ENCODE measurements around the gene FRMPD4. TPM values are rescaled to one million over a fixed set of nuclear protein-coding genes. Genes with fewer than 3 reads are reported as not detected.

Gene FRMPD4
- total and polyA plus RNA-seq, 10 donors: not detected

- Histone ChIP-seq H3K4me1 (no peaks in the 10 kb centered on the region), H3K36me3 (no peaks in the 10 kb centered on the region), H3K27me3 (replicated peaks in 1 of 7) (no peaks in the 10 kb centered on the region), H3K9me3 (no peaks in the 10 kb centered on the region), H3K27ac (no peak overlapping the region), H3K4me3 (no peak overlapping the region)
- WGBS, 5 donors: 78 to 94% (median 84%) methylated on average over 2 of the region's 2 CpGs
- DNase-seq: no peak
- no peak for TF ChIP-seq POLR2A (IDR thresholded peaks at IDR 0.05)
- no peak for TF ChIP-seq CTCF (IDR thresholded peaks at IDR 0.05 in 8 of 11, conservative IDR thresholded peaks at IDR 0.05 in 3 of 11)
- TF ChIP-seq POLR2AphosphoS5 (IDR thresholded peaks at IDR 0.05): no peak
- intact Hi-C loops (cut with DNase I; ENCODE audit: low total_unique reads): no loop called here
These were observed 102.8 kb downstream of the FRMPD4 start for GRCh38 chrX:12241026-12241425.

GRCh38 chrX:12245650-12246645, 107.7 kb downstream of the FRMPD4 start:
- TF ChIP-seq CTCF (IDR thresholded peaks at IDR 0.05 in 8 of 11, conservative IDR thresholded peaks at IDR 0.05 in 3 of 11): no peak
- TF ChIP-seq POLR2A (IDR thresholded peaks at IDR 0.05): no peak
- no peak for TF ChIP-seq POLR2AphosphoS5 (IDR thresholded peaks at IDR 0.05)
- DNase-seq: no peak
- intact Hi-C loops (cut with DNase I; ENCODE audit: low total_unique reads): no loop called here
- Histone ChIP-seq H3K9me3 (no peaks in the 10 kb centered on the region), H3K4me1 (no peaks in the 10 kb centered on the region), H3K36me3 (no peaks in the 10 kb centered on the region), H3K27me3 (replicated peaks in 1 of 7) (no peaks in the 10 kb centered on the region), H3K27ac (no peak overlapping the region), H3K4me3 (no peak overlapping the region)
- WGBS, 5 donors: 63 to 81% (median 76%) methylated on average over 5 of the region's 5 CpGs

GRCh38 chrX:12249997-12250396, 111.7 kb downstream of the FRMPD4 start:
- Histone ChIP-seq H3K27me3 (replicated peaks in 1 of 7) (no peaks in the 10 kb centered on the region), H3K4me1 (no peaks in the 10 kb centered on the region), H3K27ac (no peak overlapping the region), H3K4me3 (no peak overlapping the region), H3K9me3 (no peaks in the 10 kb centered on the region), H3K36me3 (no peaks in the 10 kb centered on the region)
- DNase-seq: no peak
- WGBS, 5 donors: 84 to 95% (median 88%) methylated on average over 1 of the region's 1 CpG
- TF ChIP-seq POLR2AphosphoS5 (IDR thresholded peaks at IDR 0.05) (no peak), CTCF (IDR thresholded peaks at IDR 0.05 in 8 of 11, conservative IDR thresholded peaks at IDR 0.05 in 3 of 11) (no peak), POLR2A (IDR thresholded peaks at IDR 0.05) (no peak)
- intact Hi-C loops (cut with DNase I; ENCODE audit: low total_unique reads): no loop called here

GRCh38 chrX:12263211-12263610, 124.9 kb downstream of the FRMPD4 start:
- intact Hi-C loops (cut with DNase I; ENCODE audit: low total_unique reads): no loop called here
- H3K27me3 ChIP-seq (replicated peaks in 1 of 7): no peaks in the 10 kb centered on the region
- H3K27ac ChIP-seq: no peak overlapping the region
- H3K4me3 ChIP-seq: no peak overlapping the region
- H3K9me3 ChIP-seq: peaks cover 0 to 8% (median 0%) of the 10 kb centered on the region in 8 donors
- no peak for TF ChIP-seq POLR2AphosphoS5 (IDR thresholded peaks at IDR 0.05)
- TF ChIP-seq CTCF (IDR thresholded peaks at IDR 0.05 in 8 of 11, conservative IDR thresholded peaks at IDR 0.05 in 3 of 11): no peak
- no peak for TF ChIP-seq POLR2A (IDR thresholded peaks at IDR 0.05)
- no peaks in the 10 kb centered on the region for H3K36me3 ChIP-seq
- WGBS, 5 donors: 47 to 75% (median 68%) methylated on average over 1 of the region's 1 CpG
- no peaks in the 10 kb centered on the region for H3K4me1 ChIP-seq
- no peak for DNase-seq
